Esophagus muscularis mucosa (tissue), 4 donors: ENCODE measurements around the gene SYNJ1. TPM values are rescaled to one million over a fixed set of nuclear protein-coding genes. Genes with fewer than 3 reads are reported as not detected.
"Not testable (repeated sequence)": the region's sequence is repeated elsewhere in the genome, so short reads cannot be mapped to it uniquely, and the experiment has no call there.

Source experiments
- DNase-seq: peaks from one replicate; pipeline ENCODE4 v3.0.0-alpha.2; 2017; ENCODE audit errors: extremely low spot score
- H3K27ac ChIP-seq, 4 donors: fragments of 200-600 bp; sonication (generic); replicated peaks in 1 of 4; 1 replicate in 3 of 4; 2 replicates in 1 of 4; pipeline ENCODE4 v1.5.1; 2016 to 2019; ENCODE audit warnings: mild to moderate bottlenecking in 1 of 4
- H3K27me3 ChIP-seq, 4 donors: fragments of 200-600 bp; sonication (generic); one replicate each; pipeline versions ENCODE4 v1.5.1 to v1.6.0; 2016 to 2019
- H3K36me3 ChIP-seq, 4 donors: fragments of 200-600 bp; sonication (generic); one replicate each; pipeline ENCODE4 v1.5.1; 2016 to 2019
- H3K4me1 ChIP-seq, 4 donors: fragments of 200-600 bp; sonication (generic); one replicate each; pipeline ENCODE4 v1.5.1; 2016 to 2019
- H3K4me3 ChIP-seq, 4 donors: fragments of 200-600 bp; sonication (generic); 1 replicate in 2 of 4; 2 replicates in 2 of 4; pipeline ENCODE4 v1.5.1; 2016 to 2019; ENCODE audit warnings: mild to moderate bottlenecking in 4 of 4, moderate library complexity in 1 of 4
- H3K9me3 ChIP-seq, 4 donors: fragments of 200-600 bp; sonication (generic); 1 replicate in 3 of 4; 2 replicates in 1 of 4; pipeline ENCODE4 v1.5.1; 2016 to 2019
- EP300 ChIP-seq: sonication (generic); formaldehyde crosslinking; IDR thresholded peaks from one replicate; pipeline ENCODE4 v1.6.1; 2017; ENCODE audit warnings: antibody characterized with exemption
- POLR2A ChIP-seq: fragments of 450-650 bp; IDR thresholded peaks from one replicate; pipeline ENCODE4 v1.6.1; 2017; ENCODE audit warnings: antibody characterized with exemption, moderate library complexity, mild to moderate bottlenecking, low read depth
- POLR2AphosphoS5 ChIP-seq, 2 donors: sonication (generic); formaldehyde crosslinking; IDR thresholded peaks; one replicate each; pipeline ENCODE4 v1.6.1; 2017; ENCODE audit warnings: antibody characterized with exemption in 2 of 2
- WGBS: methylation state at CpG from one replicate; pipeline ENCODE4 v1.1.5; 2018; 5-methylcytosine and 5-hydroxymethylcytosine counted together
- intact Hi-C: fragments of 100-400 bp; cut with DNase I; formaldehyde crosslinking; loops from one replicate; pipeline ENCODE4 v1.15.1; 2023
- total RNA-seq, 4 donors: library from RNA; depleted of rRNA; stranded (reverse); fragments of >200 nt; gene quantifications; one replicate each; pipeline versions ENCODE4 v1.1.0 to v1.2.1, GENCODE V29; 2016
- TF ChIP-seq, protein P1 (sequence below), 3 experiments: fragments of 200-600 bp in 2 of 3; fragments of 450-650 bp in 1 of 3; sonication (generic) in 2 of 3; IDR thresholded peaks; one replicate each; pipeline ENCODE4 v1.5.1; 2017 to 2019; ENCODE audit warnings: antibody characterized with exemption in 3 of 3, mild to moderate bottlenecking in 2 of 3, moderate library complexity in 1 of 3

The SYNJ1 gene
- total RNA-seq, 4 donors from 2014 or later: 8.1 to 9.4 (median 8.5) TPM

DNA sequence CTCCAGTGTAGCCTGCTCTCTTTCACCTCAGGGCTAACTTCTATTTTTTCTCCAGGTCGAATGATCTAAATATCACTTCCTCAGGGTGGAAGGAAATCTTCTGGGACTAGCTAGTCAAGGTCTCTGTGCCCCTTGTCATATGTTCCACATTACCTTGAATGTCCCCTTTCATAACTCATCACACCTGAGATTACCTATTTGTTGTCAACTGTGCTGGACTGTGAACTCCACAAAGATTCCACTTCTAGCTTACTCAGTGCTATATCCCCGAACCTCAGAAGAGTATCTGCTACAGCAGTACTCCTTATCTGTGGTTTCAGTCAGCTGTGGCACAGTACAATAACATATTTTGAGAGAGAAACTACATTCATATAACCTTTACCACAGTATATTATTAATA is 14.6 kb upstream of the SYNJ1 start:
- peaks cover 39 to 98% (median 79%) of the 10 kb centered on the region in 4 donors for H3K36me3 ChIP-seq
- H3K27me3 ChIP-seq: no peaks in the 10 kb centered on the region
- no peaks in the 10 kb centered on the region for H3K9me3 ChIP-seq
- WGBS: 84% methylated on average over 2 of the region's 2 CpGs
- no peaks in the 10 kb centered on the region for H3K4me1 ChIP-seq
- intact Hi-C loops: no loop called here
- TF ChIP-seq, protein P1, sequence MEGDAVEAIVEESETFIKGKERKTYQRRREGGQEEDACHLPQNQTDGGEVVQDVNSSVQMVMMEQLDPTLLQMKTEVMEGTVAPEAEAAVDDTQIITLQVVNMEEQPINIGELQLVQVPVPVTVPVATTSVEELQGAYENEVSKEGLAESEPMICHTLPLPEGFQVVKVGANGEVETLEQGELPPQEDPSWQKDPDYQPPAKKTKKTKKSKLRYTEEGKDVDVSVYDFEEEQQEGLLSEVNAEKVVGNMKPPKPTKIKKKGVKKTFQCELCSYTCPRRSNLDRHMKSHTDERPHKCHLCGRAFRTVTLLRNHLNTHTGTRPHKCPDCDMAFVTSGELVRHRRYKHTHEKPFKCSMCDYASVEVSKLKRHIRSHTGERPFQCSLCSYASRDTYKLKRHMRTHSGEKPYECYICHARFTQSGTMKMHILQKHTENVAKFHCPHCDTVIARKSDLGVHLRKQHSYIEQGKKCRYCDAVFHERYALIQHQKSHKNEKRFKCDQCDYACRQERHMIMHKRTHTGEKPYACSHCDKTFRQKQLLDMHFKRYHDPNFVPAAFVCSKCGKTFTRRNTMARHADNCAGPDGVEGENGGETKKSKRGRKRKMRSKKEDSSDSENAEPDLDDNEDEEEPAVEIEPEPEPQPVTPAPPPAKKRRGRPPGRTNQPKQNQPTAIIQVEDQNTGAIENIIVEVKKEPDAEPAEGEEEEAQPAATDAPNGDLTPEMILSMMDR (IDR thresholded peaks at IDR 0.05): no peak
- TF ChIP-seq POLR2AphosphoS5 (IDR thresholded peaks at IDR 0.05) (no peak), EP300 (no peak), POLR2A (no peak)
- no peak overlapping the region for H3K4me3 ChIP-seq
- no peak overlapping the region for H3K27ac ChIP-seq
- DNase-seq: no peak

DNA sequence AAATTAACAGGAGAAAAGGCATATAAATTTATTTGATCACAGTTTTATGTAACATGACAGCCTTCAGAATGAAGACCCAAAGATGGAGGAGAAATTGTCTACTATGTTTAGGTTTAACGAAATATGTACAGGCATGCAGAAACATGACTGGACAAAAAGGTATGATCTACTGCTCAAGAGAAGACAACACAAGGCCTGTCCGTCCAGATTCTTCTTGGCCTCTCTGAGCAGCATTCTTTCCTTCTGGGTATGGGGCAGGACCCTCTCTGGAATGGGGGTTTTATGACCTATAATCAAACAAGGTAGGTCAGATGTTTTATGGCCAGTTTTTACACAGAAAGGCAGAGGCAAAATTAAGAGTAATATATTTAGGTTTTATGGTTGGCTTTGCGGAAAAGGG is 13.5 kb upstream of the SYNJ1 start:
- intact Hi-C loops: no loop called here
- TF ChIP-seq POLR2AphosphoS5 (IDR thresholded peaks at IDR 0.05) (no peak), EP300 (no peak), POLR2A (no peak)
- TF ChIP-seq, protein P1 (IDR thresholded peaks at IDR 0.05): no peak
- no peaks in the 10 kb centered on the region for H3K9me3 ChIP-seq
- no peaks in the 10 kb centered on the region for H3K4me1 ChIP-seq
- H3K36me3 ChIP-seq: peaks cover 44 to 98% (median 77%) of the 10 kb centered on the region in 4 donors
- no peaks in the 10 kb centered on the region for H3K27me3 ChIP-seq
- WGBS: 98% methylated on average over 3 of the region's 3 CpGs
- DNase-seq: no peak
- H3K4me3 ChIP-seq: no peak overlapping the region
- no peak overlapping the region for H3K27ac ChIP-seq

DNA sequence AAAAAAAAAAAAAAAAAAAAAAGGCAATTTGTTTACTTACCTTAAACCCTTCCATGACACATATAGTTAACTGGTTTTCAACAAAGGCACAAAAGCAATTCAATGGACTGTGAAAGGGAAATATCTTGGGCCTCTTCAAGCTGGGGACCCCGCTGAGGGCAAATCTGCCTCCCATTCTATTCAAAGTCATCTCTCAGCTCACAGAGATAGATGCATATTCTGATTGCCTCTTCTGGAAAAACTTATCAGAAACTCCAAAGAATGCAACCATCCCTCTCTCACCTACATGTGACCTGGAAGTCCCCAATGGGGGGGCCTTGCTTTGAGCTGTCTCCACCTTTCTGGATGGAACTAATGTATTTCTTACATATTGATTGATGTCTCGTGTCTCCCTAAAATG is 12.1 kb upstream of the SYNJ1 start:
- H3K27ac ChIP-seq: no peak overlapping the region
- no peak overlapping the region for H3K4me3 ChIP-seq
- no peaks in the 10 kb centered on the region for H3K27me3 ChIP-seq
- H3K9me3 ChIP-seq: no peaks in the 10 kb centered on the region
- peaks cover 43 to 98% (median 79%) of the 10 kb centered on the region in 4 donors for H3K36me3 ChIP-seq
- 91% methylated on average over 2 of the region's 2 CpGs for WGBS
- no peak for TF ChIP-seq EP300
- no peak for TF ChIP-seq POLR2AphosphoS5 (IDR thresholded peaks at IDR 0.05)
- TF ChIP-seq, protein P1 (IDR thresholded peaks at IDR 0.05): no peak
- no peak for TF ChIP-seq POLR2A
- H3K4me1 ChIP-seq: no peaks in the 10 kb centered on the region
- no peak for DNase-seq
- intact Hi-C loops: no loop called here

DNA sequence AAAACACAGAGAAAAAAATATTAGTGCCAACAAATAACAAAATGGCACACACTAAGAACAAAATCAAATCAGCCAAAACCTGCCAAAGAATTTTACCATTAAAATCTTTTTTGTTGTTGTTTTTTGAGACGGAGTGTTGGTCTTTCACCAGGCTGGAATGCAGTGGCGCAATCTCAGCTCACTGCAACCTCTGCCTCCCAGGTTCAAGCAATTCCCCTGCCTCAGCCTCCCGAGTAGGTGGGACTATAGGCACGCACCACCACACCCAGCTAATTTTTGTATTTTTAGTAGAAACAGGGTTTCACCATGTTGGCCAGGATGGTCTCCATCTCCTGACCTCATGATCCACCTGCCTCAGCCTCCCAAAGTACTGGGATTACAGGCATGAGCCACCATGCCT is 8.3 kb upstream of the SYNJ1 start:
- H3K27ac ChIP-seq, H3K27me3 ChIP-seq, DNase-seq, intact Hi-C loops, H3K4me3 ChIP-seq, H3K9me3 ChIP-seq, H3K4me1 ChIP-seq: not testable (repeated sequence)
- WGBS: 87% methylated on average over 4 of the region's 4 CpGs
- H3K36me3 ChIP-seq: peaks cover 30 to 86% (median 56%) of the 10 kb centered on the region in 4 donors

- Histone ChIP-seq H3K4me3 (no peak overlapping the region), H3K36me3 (peaks cover 28 to 81% (median 52%) of the 10 kb centered on the region in 4 donors), H3K4me1 (no peaks in the 10 kb centered on the region), H3K9me3 (no peaks in the 10 kb centered on the region), H3K27ac (no peak overlapping the region), H3K27me3 (no peaks in the 10 kb centered on the region)
- intact Hi-C loops: no loop called here
- TF ChIP-seq POLR2A: no peak
- DNase-seq: no peak
- 82% methylated on average over 2 of the region's 2 CpGs for WGBS
Observed at GRCh38 chr21:32735524-32735923, 7.7 kb upstream of the SYNJ1 start.

DNA sequence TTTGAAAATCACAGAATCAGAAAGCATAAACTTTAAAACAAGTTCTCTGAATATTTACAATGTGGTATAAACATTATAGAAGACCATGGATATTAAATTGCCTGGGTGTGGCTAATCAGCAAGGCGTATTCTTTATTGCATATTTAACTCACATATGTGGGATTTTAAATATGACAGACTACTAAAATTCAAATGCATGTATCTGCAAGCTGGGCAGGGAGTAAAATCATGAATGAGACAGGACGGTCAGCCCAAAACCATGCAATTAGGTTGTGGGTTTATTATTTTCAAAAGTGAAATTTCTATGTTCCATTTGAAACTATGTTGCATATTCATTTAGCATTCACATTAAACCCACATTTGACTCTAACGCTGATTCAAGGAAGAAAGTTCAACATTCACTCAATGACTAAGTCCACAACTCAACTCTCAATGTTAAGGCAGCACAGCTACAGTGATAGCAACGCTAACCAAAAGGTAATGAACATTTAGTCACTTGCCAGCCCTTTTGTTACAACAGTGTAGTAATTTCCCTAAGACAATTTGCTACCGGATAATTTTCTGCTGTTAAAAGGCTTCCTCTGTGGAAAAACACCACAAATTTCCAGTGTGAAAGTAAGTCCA is 6.3 kb upstream of the SYNJ1 start:
- H3K27me3 ChIP-seq: no peaks in the 10 kb centered on the region
- TF ChIP-seq POLR2AphosphoS5 (IDR thresholded peaks at IDR 0.05) (no peak), POLR2A (no peak), EP300 (no peak)
- TF ChIP-seq, protein P1 (IDR thresholded peaks at IDR 0.05): no peak
- intact Hi-C loops: no loop called here

More for the DNA sequence above, 6.3 kb upstream of the SYNJ1 start:
- H3K36me3 ChIP-seq: peaks cover 25 to 68% (median 45%) of the 10 kb centered on the region in 4 donors
- WGBS: 96% methylated on average over 5 of the region's 5 CpGs
- no peak overlapping the region for H3K4me3 ChIP-seq
- no peak overlapping the region for H3K27ac ChIP-seq
- H3K4me1 ChIP-seq: no peaks in the 10 kb centered on the region
- H3K9me3 ChIP-seq: no peaks in the 10 kb centered on the region
- DNase-seq: no peak
